Activated CD4-positive, alpha-beta T cell treated with anti-CD3 and anti-CD28 coated beads for 4 hours (primary cell): ENCODE data around the gene ZNF248.

Experiments
- DNase-seq, 2 donors: peaks; one replicate each; pipeline ENCODE4 v3.0.0-alpha.2; 2020

ZNF248 gene

GRCh38 chr10:37819797-37820196 is 37.6 kb downstream of the ZNF248 start:
- no peak for DNase-seq

GRCh38 chr10:37816290-37816689 is 41.1 kb downstream of the ZNF248 start:
- DNase-seq: no peak

- DNase-seq: no peak
These were observed 43.6 kb downstream of the ZNF248 start for GRCh38 chr10:37813763-37814162.

GRCh38 chr10:37812290-37812689 is 45.1 kb downstream of the ZNF248 start:
- no peak for DNase-seq

GRCh38 chr10:37803269-37803668 is 54.1 kb downstream of the ZNF248 start:
- no peak for DNase-seq

GRCh38 chr10:37801557-37801956 is 55.9 kb downstream of the ZNF248 start:
- DNase-seq: no peak

GRCh38 chr10:37794305-37794976 is 63.0 kb downstream of the ZNF248 start:
- no peak for DNase-seq

GRCh38 chr10:37789590-37789989 is 67.8 kb downstream of the ZNF248 start:
- no peak for DNase-seq

GRCh38 chr10:37784678-37785077 is 72.7 kb downstream of the ZNF248 start:
- no peak for DNase-seq

GRCh38 chr10:37780536-37780935 is 76.9 kb downstream of the ZNF248 start:
- DNase-seq: no peak

GRCh38 chr10:37777056-37777455 is 80.4 kb downstream of the ZNF248 start:
- DNase-seq: no peak

- no peak for DNase-seq
These were observed 81.8 kb downstream of the ZNF248 start for GRCh38 chr10:37775612-37776011.

- no peak for DNase-seq
These were observed 83.1 kb downstream of the ZNF248 start for GRCh38 chr10:37774351-37774750.

GRCh38 chr10:37765216-37765615 is 92.2 kb downstream of the ZNF248 start:
- DNase-seq: no peak

- DNase-seq: no peak
These were observed 94.3 kb downstream of the ZNF248 start for GRCh38 chr10:37763132-37763531.

GRCh38 chr10:37762287-37762686 is 95.1 kb downstream of the ZNF248 start:
- DNase-seq: no peak

- DNase-seq: no peak
These were observed 96.6 kb downstream of the ZNF248 start for GRCh38 chr10:37760817-37761216.

- DNase-seq: no peak
These were observed 99.3 kb downstream of the ZNF248 start for GRCh38 chr10:37758074-37758473.

- DNase-seq: no peak
These were observed 102.7 kb downstream of the ZNF248 start for GRCh38 chr10:37754538-37755323.

- no peak for DNase-seq
These were observed 105.0 kb downstream of the ZNF248 start for GRCh38 chr10:37752334-37752875.

GRCh38 chr10:37748170-37748569 is 109.2 kb downstream of the ZNF248 start:
- no peak for DNase-seq

GRCh38 chr10:37747081-37747480 is 110.3 kb downstream of the ZNF248 start:
- DNase-seq: no peak

GRCh38 chr10:37741831-37742230 is 115.6 kb downstream of the ZNF248 start:
- DNase-seq: no peak

- DNase-seq: no peak
These were observed 118.2 kb downstream of the ZNF248 start for GRCh38 chr10:37739181-37739580.
